Hepatocyte (in vitro differentiated cells): ENCODE results near the gene PSMA6.

ENCODE experiments used
- CTCF ChIP-seq: fragments of 200-600 bp; sonication (generic); IDR thresholded peaks from 2 replicates; pipeline ENCODE4 v1.5.1; 2016; ENCODE audit warnings: antibody characterized with exemption, mild to moderate bottlenecking; ENCODE audit not compliant: poor library complexity
- EZH2 ChIP-seq: fragments of 200-600 bp; sonication (generic); IDR thresholded peaks from 2 replicates; pipeline ENCODE4 v1.6.1; 2016; ENCODE audit warnings: antibody characterized with exemption, mild to moderate bottlenecking, borderline replicate concordance

DNA sequence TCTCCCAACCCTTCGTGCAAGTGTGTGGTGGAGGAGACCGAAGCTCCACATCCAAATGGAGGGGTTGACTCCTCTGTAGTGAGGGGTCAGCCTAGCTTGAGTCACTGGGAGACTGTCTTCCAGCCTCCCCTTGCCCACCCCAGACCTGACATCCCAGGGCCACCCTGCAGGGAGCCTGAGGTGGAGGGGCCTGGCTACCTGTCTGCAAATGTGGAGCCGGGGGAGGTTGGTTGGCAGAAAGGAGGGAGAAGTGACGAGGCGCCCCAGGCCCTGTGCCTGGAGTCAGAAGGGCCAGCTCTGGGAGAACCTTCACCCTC is 74.8 kb downstream of the PSMA6 start:
- no peak for TF ChIP-seq CTCF
- no peak for TF ChIP-seq EZH2
